ENCODE data around the gene BST1.
"Not testable (repeated sequence)": the region's sequence is repeated elsewhere in the genome, so short reads cannot be mapped to it uniquely, and the experiment has no call there.

BST1 gene

GRCh38 chr4:15756361-15756861 is 53.5 kb downstream of the BST1 start:
- peaks cover 7% of the 10 kb centered on the region for H3K9me3 Mint-ChIP-seq
- H3K4me3 Mint-ChIP-seq = peak overlapping the region; percentile 86
- no peaks in the 10 kb centered on the region for H3K27me3 Mint-ChIP-seq (ENCODE audit: low read depth)
- peaks cover 1% of the 10 kb centered on the region for H3K36me3 Mint-ChIP-seq (ENCODE audit: low read depth)
- peak overlapping the region; percentile 99 for H3K27ac Mint-ChIP-seq
- H3K4me1 Mint-ChIP-seq (ENCODE audit: low read depth) = peaks cover 48% of the 10 kb centered on the region

GRCh38 chr4:15757054-15757453 is 54.2 kb downstream of the BST1 start:
- Mint-ChIP-seq H3K36me3 (ENCODE audit: low read depth) (peaks cover 1% of the 10 kb centered on the region), H3K4me3 (peak overlapping the region; percentile 86), H3K4me1 (ENCODE audit: low read depth) (peaks cover 48% of the 10 kb centered on the region), H3K9me3 (peaks cover 7% of the 10 kb centered on the region), H3K27me3 (ENCODE audit: low read depth) (no peaks in the 10 kb centered on the region), H3K27ac (peak overlapping the region; percentile 99)

GRCh38 chr4:15758294-15758693 is 55.4 kb downstream of the BST1 start:
- Mint-ChIP-seq H3K36me3 (ENCODE audit: low read depth) (peaks cover 1% of the 10 kb centered on the region), H3K4me1 (ENCODE audit: low read depth) (peaks cover 53% of the 10 kb centered on the region), H3K4me3 (no peak overlapping the region), H3K27ac (peak overlapping the region; percentile 39), H3K9me3 (peaks cover 7% of the 10 kb centered on the region), H3K27me3 (ENCODE audit: low read depth) (no peaks in the 10 kb centered on the region)

- peaks cover 45% of the 10 kb centered on the region for H3K4me1 Mint-ChIP-seq (ENCODE audit: low read depth)
Measured at GRCh38 chr4:15762460-15762859, 59.6 kb downstream of the BST1 start.

GRCh38 chr4:15765391-15765790 is 62.5 kb downstream of the BST1 start:
- peak overlapping the region; percentile 87 for H3K27ac Mint-ChIP-seq
- H3K36me3 Mint-ChIP-seq (ENCODE audit: low read depth) = peaks cover 15% of the 10 kb centered on the region
- H3K27me3 Mint-ChIP-seq (ENCODE audit: low read depth) = no peaks in the 10 kb centered on the region
- peak overlapping the region; percentile 50 for H3K4me3 Mint-ChIP-seq
- peaks cover 6% of the 10 kb centered on the region for H3K9me3 Mint-ChIP-seq
- peaks cover 46% of the 10 kb centered on the region for H3K4me1 Mint-ChIP-seq (ENCODE audit: low read depth)

More at GRCh38 chr4:15762460-15762859, 59.6 kb downstream of the BST1 start:
- Mint-ChIP-seq H3K9me3 (peaks cover 13% of the 10 kb centered on the region), H3K27ac (peak overlapping the region; percentile 67), H3K36me3 (ENCODE audit: low read depth) (peaks cover 16% of the 10 kb centered on the region)
- not testable (repeated sequence) for H3K4me3 Mint-ChIP-seq; H3K27me3 Mint-ChIP-seq (ENCODE audit: low read depth)

GRCh38 chr4:15765910-15766697 is 63.2 kb downstream of the BST1 start:
- Mint-ChIP-seq H3K4me1 (ENCODE audit: low read depth) (peaks cover 48% of the 10 kb centered on the region), H3K9me3 (peaks cover 6% of the 10 kb centered on the region), H3K27me3 (ENCODE audit: low read depth) (no peaks in the 10 kb centered on the region), H3K36me3 (ENCODE audit: low read depth) (peaks cover 17% of the 10 kb centered on the region), H3K4me3 (peak overlapping the region; percentile 67), H3K27ac (peak overlapping the region; percentile 87)

GRCh38 chr4:15766821-15767220 is 64.0 kb downstream of the BST1 start:
- H3K27me3 Mint-ChIP-seq (ENCODE audit: low read depth) = no peaks in the 10 kb centered on the region
- peaks cover 54% of the 10 kb centered on the region for H3K4me1 Mint-ChIP-seq (ENCODE audit: low read depth)
- peaks cover 6% of the 10 kb centered on the region for H3K9me3 Mint-ChIP-seq
- H3K36me3 Mint-ChIP-seq (ENCODE audit: low read depth) = peaks cover 19% of the 10 kb centered on the region
- peak overlapping the region; percentile 87 for H3K27ac Mint-ChIP-seq
- H3K4me3 Mint-ChIP-seq = peak overlapping the region; percentile 67

- Mint-ChIP-seq H3K4me3 (no peak overlapping the region), H3K27ac (peak overlapping the region; percentile 60), H3K36me3 (ENCODE audit: low read depth) (peaks cover 25% of the 10 kb centered on the region), H3K27me3 (ENCODE audit: low read depth) (no peaks in the 10 kb centered on the region), H3K9me3 (peaks cover 6% of the 10 kb centered on the region), H3K4me1 (ENCODE audit: low read depth) (peaks cover 67% of the 10 kb centered on the region)
Measured at GRCh38 chr4:15769202-15769601, 66.3 kb downstream of the BST1 start.

- Mint-ChIP-seq H3K27ac (peak overlapping the region; percentile 88), H3K4me3 (peak overlapping the region; percentile 78), H3K9me3 (no peaks in the 10 kb centered on the region), H3K27me3 (ENCODE audit: low read depth) (no peaks in the 10 kb centered on the region), H3K36me3 (ENCODE audit: low read depth) (peaks cover 17% of the 10 kb centered on the region), H3K4me1 (ENCODE audit: low read depth) (peaks cover 58% of the 10 kb centered on the region)
Measured at GRCh38 chr4:15771216-15772058, 68.6 kb downstream of the BST1 start.

- Mint-ChIP-seq H3K9me3 (no peaks in the 10 kb centered on the region), H3K36me3 (ENCODE audit: low read depth) (peaks cover 16% of the 10 kb centered on the region), H3K27ac (peak overlapping the region; percentile 23), H3K4me3 (no peak overlapping the region), H3K4me1 (ENCODE audit: low read depth) (peaks cover 61% of the 10 kb centered on the region), H3K27me3 (ENCODE audit: low read depth) (no peaks in the 10 kb centered on the region)
Measured at GRCh38 chr4:15774020-15774420, 71.2 kb downstream of the BST1 start.

GRCh38 chr4:15776871-15777648 is 74.2 kb downstream of the BST1 start:
- peak overlapping the region; percentile 94 for H3K4me3 Mint-ChIP-seq
- peak overlapping the region; percentile 85 for H3K27ac Mint-ChIP-seq
- H3K4me1 Mint-ChIP-seq (ENCODE audit: low read depth) = peaks cover 66% of the 10 kb centered on the region

GRCh38 chr4:15777697-15778288 is 74.9 kb downstream of the BST1 start:
- no peaks in the 10 kb centered on the region for H3K27me3 Mint-ChIP-seq (ENCODE audit: low read depth)
- no peaks in the 10 kb centered on the region for H3K9me3 Mint-ChIP-seq
- peak overlapping the region; percentile 94 for H3K4me3 Mint-ChIP-seq
- H3K4me1 Mint-ChIP-seq (ENCODE audit: low read depth) = peaks cover 65% of the 10 kb centered on the region
- H3K36me3 Mint-ChIP-seq (ENCODE audit: low read depth) = peaks cover 40% of the 10 kb centered on the region
- peak overlapping the region; percentile 85 for H3K27ac Mint-ChIP-seq

More at GRCh38 chr4:15776871-15777648, 74.2 kb downstream of the BST1 start:
- Mint-ChIP-seq H3K27me3 (ENCODE audit: low read depth) (no peaks in the 10 kb centered on the region), H3K9me3 (no peaks in the 10 kb centered on the region), H3K36me3 (ENCODE audit: low read depth) (peaks cover 40% of the 10 kb centered on the region)

- peaks cover 44% of the 10 kb centered on the region for H3K36me3 Mint-ChIP-seq (ENCODE audit: low read depth)
- H3K4me3 Mint-ChIP-seq = peak within 1 kb of the TSS; percentile 94
- H3K4me1 Mint-ChIP-seq (ENCODE audit: low read depth) = peaks cover 65% of the 10 kb centered on the region
- no peaks in the 10 kb centered on the region for H3K27me3 Mint-ChIP-seq (ENCODE audit: low read depth)
- H3K9me3 Mint-ChIP-seq = no peaks in the 10 kb centered on the region
- peak within 1 kb of the TSS; percentile 92 for H3K27ac Mint-ChIP-seq
Measured at GRCh38 chr4:15778289-15779241, 75.7 kb downstream of the BST1 start, which contains the start of gene CD38. CD38 (plus strand) TSS chr4:15778328; CDS start chr4:15778415, 87 bp downstream.

Data from T-helper 1 cell treated with Interleukin-12 subunit alpha and Interleukin-12 subunit beta and Interleukin-4 antibody, amounts not matched to agents 30 μg/mL and 1 μg/mL, for 36 hours (primary cell).